HG02588 (cell line): ENCODE measurements around the gene DACT1.
"Not testable (repeated sequence)": the region's sequence is repeated elsewhere in the genome, so short reads cannot be mapped to it uniquely, and the experiment has no call there.

Experiments
- ATAC-seq: cut with Tn5 transposase; IDR thresholded peaks from one replicate; pipeline ENCODE4 v1.9.1; 2021; ENCODE audit warnings: mild to moderate bottlenecking, moderate library complexity; ENCODE audit not compliant: unreplicated experiment

The DACT1 gene

GRCh38 chr14:58637391-58638230, at the start of gene DACT1:
Gene DACT1, plus strand, starts transcription at chr14:58637962. Its CDS starts 241 bp downstream, at chr14:58638203.
- ATAC-seq = peak; percentile 56

GRCh38 chr14:58588321-58588720, 49.4 kb upstream of the DACT1 start:
- ATAC-seq = not testable (repeated sequence)

- no peak for ATAC-seq
These were observed 43.8 kb upstream of the DACT1 start for GRCh38 chr14:58593977-58594376.

GRCh38 chr14:58597041-58597440, 40.7 kb upstream of the DACT1 start:
- ATAC-seq = no peak

GRCh38 chr14:58598028-58598803, 39.5 kb upstream of the DACT1 start:
- no peak for ATAC-seq

GRCh38 chr14:58598804-58599525, 38.8 kb upstream of the DACT1 start:
- ATAC-seq = no peak

- no peak for ATAC-seq
These were observed 38.1 kb upstream of the DACT1 start for GRCh38 chr14:58599707-58600106.

GRCh38 chr14:58605465-58605864, 32.3 kb upstream of the DACT1 start:
- no peak for ATAC-seq

- no peak for ATAC-seq
These were observed 30.4 kb upstream of the DACT1 start for GRCh38 chr14:58607131-58607951.

- no peak for ATAC-seq
These were observed 29.8 kb upstream of the DACT1 start for GRCh38 chr14:58607952-58608317.

GRCh38 chr14:58617619-58618018, 20.1 kb upstream of the DACT1 start:
- ATAC-seq = no peak

- ATAC-seq = no peak
These were observed 17.8 kb upstream of the DACT1 start for GRCh38 chr14:58620011-58620410.

- no peak for ATAC-seq
These were observed 12.3 kb upstream of the DACT1 start for GRCh38 chr14:58625438-58625837.

GRCh38 chr14:58626431-58626831, 11.3 kb upstream of the DACT1 start:
- no peak for ATAC-seq

- no peak for ATAC-seq
These were observed 9.4 kb upstream of the DACT1 start for GRCh38 chr14:58628406-58628805.

GRCh38 chr14:58629281-58629680, 8.5 kb upstream of the DACT1 start:
- ATAC-seq = no peak

- ATAC-seq = no peak
These were observed 6.0 kb upstream of the DACT1 start for GRCh38 chr14:58631732-58632131.

- no peak for ATAC-seq
These were observed 3.9 kb upstream of the DACT1 start for GRCh38 chr14:58633831-58634230.

GRCh38 chr14:58634406-58635090, 3.2 kb upstream of the DACT1 start:
- ATAC-seq = no peak
